ENCODE measurements around the gene GALNTL6. TPM values are rescaled to one million over a fixed set of nuclear protein-coding genes. Genes with fewer than 3 reads are reported as not detected.

GALNTL6 gene
- total RNA-seq, 2 donors from 2014 or later: 0.19 to 0.20 TPM

DNA sequence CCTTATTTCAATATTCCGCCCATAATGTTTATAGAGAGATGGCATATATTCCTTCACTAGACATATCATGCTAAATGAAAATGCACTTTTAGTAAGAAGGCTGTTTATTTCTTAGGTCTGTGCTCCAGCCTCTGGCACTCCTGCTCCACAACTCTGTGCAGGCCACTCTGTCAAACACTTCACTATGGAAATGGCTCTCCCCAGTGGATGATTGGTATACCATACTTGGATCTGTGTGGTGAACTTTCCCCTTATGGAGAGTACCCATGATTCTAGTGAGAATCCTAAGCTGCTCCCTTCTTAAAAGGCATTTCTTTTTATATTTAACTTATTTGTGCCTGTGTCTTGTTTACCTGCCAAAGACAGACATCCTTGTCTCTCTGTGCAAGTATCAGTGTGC is 875.3 kb downstream of the GALNTL6 start:
- Histone ChIP-seq H3K9ac (ENCODE audit: low read depth in 2 of 2, low read length in 2 of 2) (no peak overlapping the region), H3K27me3 (no peaks in the 10 kb centered on the region), H3K9me3 (no peaks in the 10 kb centered on the region), H3K36me3 (no peaks in the 10 kb centered on the region), H3K4me3 (no peak overlapping the region), H3K4me1 (no peaks in the 10 kb centered on the region), H3K27ac (no peak overlapping the region)
- intact Hi-C loops (cut with DNase I): no loop called here
- DNase-seq: no peak
- TF ChIP-seq, protein P1, sequence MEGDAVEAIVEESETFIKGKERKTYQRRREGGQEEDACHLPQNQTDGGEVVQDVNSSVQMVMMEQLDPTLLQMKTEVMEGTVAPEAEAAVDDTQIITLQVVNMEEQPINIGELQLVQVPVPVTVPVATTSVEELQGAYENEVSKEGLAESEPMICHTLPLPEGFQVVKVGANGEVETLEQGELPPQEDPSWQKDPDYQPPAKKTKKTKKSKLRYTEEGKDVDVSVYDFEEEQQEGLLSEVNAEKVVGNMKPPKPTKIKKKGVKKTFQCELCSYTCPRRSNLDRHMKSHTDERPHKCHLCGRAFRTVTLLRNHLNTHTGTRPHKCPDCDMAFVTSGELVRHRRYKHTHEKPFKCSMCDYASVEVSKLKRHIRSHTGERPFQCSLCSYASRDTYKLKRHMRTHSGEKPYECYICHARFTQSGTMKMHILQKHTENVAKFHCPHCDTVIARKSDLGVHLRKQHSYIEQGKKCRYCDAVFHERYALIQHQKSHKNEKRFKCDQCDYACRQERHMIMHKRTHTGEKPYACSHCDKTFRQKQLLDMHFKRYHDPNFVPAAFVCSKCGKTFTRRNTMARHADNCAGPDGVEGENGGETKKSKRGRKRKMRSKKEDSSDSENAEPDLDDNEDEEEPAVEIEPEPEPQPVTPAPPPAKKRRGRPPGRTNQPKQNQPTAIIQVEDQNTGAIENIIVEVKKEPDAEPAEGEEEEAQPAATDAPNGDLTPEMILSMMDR (IDR thresholded peaks at IDR 0.05): no peak

DNA sequence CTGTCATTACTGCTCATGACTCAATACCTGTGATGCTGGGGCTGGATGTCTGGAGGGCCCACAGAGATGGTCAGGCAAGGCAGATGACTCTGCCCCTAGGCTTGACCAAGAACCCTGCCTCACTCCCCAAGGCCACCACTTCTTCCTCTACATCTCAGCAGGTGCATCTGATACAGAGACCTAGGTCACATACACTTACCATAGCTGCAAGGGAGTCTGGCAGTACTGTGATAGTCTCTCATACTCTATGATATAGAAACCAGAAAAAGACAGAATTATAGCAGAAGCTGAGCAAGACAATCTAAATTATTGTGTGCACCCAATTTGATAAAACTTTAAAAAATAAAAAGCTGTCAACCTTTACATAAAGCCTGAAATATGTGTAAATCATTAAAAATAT is 878.3 kb downstream of the GALNTL6 start:
- Histone ChIP-seq H3K4me3 (no peak overlapping the region), H3K36me3 (no peaks in the 10 kb centered on the region), H3K4me1 (no peaks in the 10 kb centered on the region), H3K9me3 (no peaks in the 10 kb centered on the region), H3K27ac (no peak overlapping the region), H3K9ac (ENCODE audit: low read depth in 2 of 2, low read length in 2 of 2) (no peak overlapping the region), H3K27me3 (no peaks in the 10 kb centered on the region)
- TF ChIP-seq, protein P1 (IDR thresholded peaks at IDR 0.05): no peak
- intact Hi-C loops (cut with DNase I): no loop called here
- no peak for DNase-seq

DNA sequence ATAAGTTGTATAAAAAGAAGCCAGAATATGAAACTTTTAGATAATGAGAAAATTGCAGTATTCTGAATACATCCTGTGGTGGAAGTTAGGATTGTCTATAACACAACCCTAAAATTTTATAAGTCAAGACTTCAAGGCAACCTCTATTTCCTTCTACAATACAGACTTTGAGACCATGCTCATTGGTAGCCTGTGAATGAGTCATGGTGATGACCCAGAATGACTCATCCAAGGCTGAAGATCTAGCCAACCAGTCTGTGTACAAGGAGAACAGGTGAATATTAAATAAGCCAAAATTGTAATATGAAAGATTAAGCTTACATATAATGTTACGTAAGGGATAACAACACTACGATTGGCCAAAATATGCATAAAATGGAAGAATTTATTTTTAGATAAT is 879.5 kb downstream of the GALNTL6 start:
- TF ChIP-seq, protein P1 (IDR thresholded peaks at IDR 0.05): no peak
- Histone ChIP-seq H3K27ac (no peak overlapping the region), H3K27me3 (no peaks in the 10 kb centered on the region), H3K36me3 (no peaks in the 10 kb centered on the region), H3K9me3 (no peaks in the 10 kb centered on the region), H3K9ac (ENCODE audit: low read depth in 2 of 2, low read length in 2 of 2) (no peak overlapping the region), H3K4me1 (no peaks in the 10 kb centered on the region), H3K4me3 (no peak overlapping the region)
- intact Hi-C loops (cut with DNase I): no loop called here
- DNase-seq: no peak

DNA sequence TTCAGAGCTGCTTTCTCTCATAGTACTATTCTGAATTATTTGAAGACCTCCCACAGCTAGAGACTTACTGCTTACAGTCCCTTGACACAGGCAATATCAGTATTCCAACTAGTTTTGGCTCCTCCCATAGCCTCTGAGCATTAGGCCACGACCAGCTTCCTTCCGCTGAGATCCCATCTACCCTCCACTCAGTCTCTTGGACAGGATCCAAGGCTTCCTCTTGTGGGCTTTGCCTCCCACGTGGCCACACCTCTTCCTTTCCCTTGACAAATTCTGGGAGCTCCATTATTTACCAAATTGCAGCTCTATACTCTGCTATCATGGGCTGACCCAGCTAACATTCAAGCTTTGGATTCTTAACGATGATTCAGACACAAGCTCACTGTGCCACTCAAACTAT is 885.1 kb downstream of the GALNTL6 start:
- DNase-seq: no peak
- intact Hi-C loops (cut with DNase I): no loop called here
- no peak overlapping the region for H3K4me3 ChIP-seq
- no peak overlapping the region for H3K9ac ChIP-seq (ENCODE audit: low read depth in 2 of 2, low read length in 2 of 2)
- no peaks in the 10 kb centered on the region for H3K9me3 ChIP-seq
- H3K4me1 ChIP-seq: no peaks in the 10 kb centered on the region
- H3K27ac ChIP-seq: no peak overlapping the region
- H3K27me3 ChIP-seq: no peaks in the 10 kb centered on the region
- TF ChIP-seq, protein P1 (IDR thresholded peaks at IDR 0.05): no peak
- no peaks in the 10 kb centered on the region for H3K36me3 ChIP-seq

DNA sequence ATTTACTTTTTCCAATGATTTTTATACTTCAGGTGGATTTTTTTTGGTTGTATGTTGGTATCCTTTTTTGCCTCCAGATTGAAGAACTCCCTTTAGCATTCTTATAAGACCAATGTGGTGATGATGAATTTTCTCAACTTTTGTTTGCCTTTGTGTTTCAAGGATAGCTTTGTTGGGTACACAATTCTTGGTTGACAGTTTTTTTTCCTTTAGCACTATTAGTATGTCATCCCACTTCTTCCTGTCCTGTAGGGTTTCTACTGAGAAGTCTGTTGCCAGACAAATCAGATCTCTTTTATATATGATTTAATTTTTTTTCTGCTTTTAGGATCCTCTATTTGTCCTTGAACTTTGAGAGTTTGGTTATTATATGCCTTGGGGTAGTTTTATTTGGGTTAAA is 892.4 kb downstream of the GALNTL6 start:
- intact Hi-C loops (cut with DNase I): no loop called here
- no peaks in the 10 kb centered on the region for H3K4me1 ChIP-seq
- no peaks in the 10 kb centered on the region for H3K27me3 ChIP-seq
- H3K9me3 ChIP-seq: no peaks in the 10 kb centered on the region
- no peak overlapping the region for H3K9ac ChIP-seq (ENCODE audit: low read depth in 2 of 2, low read length in 2 of 2)
- TF ChIP-seq, protein P1 (IDR thresholded peaks at IDR 0.05): no peak
- H3K27ac ChIP-seq: no peak overlapping the region
- H3K36me3 ChIP-seq: no peaks in the 10 kb centered on the region
- no peak overlapping the region for H3K4me3 ChIP-seq
- no peak for DNase-seq

DNA sequence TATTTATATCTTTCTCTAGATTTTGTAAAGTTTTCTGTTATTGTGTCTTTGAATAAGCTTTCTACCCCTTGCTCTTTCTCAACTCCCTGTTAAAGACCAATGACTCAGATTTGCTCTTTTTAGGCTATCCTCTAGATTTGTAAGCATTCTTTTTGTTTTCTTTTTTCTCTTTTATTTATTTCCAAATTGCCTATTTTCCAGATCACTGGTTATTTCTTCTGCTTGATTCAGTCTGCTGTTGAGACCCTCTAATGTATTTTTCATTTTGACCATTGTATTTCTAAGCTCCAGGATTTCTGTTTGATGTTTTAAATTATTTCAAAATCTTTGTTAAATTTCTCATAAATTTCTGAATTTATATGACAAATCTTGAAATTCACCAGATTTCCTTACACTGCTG is 892.8 kb downstream of the GALNTL6 start:
- DNase-seq: no peak
- Histone ChIP-seq H3K4me1 (no peaks in the 10 kb centered on the region), H3K9me3 (no peaks in the 10 kb centered on the region), H3K27me3 (no peaks in the 10 kb centered on the region), H3K27ac (no peak overlapping the region), H3K36me3 (no peaks in the 10 kb centered on the region), H3K4me3 (no peak overlapping the region), H3K9ac (ENCODE audit: low read depth in 2 of 2, low read length in 2 of 2) (no peak overlapping the region)
- intact Hi-C loops (cut with DNase I): no loop called here
- TF ChIP-seq, protein P1 (IDR thresholded peaks at IDR 0.05): no peak
